WTC11 (cell line): Measurements from ENCODE around the gene WDR59.

Experiments used
- CREB1 ChIP-seq: sonication (generic); formaldehyde crosslinking; IDR thresholded peaks from 2 replicates; pipeline ENCODE4 v1.8.0; 2023; ENCODE audit warnings: mild to moderate bottlenecking, missing genetic modification reagents
- JAZF1 ChIP-seq: fragments of 250-450 bp; sonication (Bioruptor Pico); IDR thresholded peaks from 2 replicates; pipeline ENCODE4 v1.9.0; 2021; ENCODE audit warnings: moderate library complexity, mild to moderate bottlenecking, inconsistent platforms
- RELA ChIP-seq: sonication (generic); formaldehyde crosslinking; IDR thresholded peaks from 2 replicates; pipeline ENCODE4 v1.8.1; 2022; ENCODE audit warnings: missing genetic modification reagents, mild to moderate bottlenecking, borderline replicate concordance
- SMAD4 ChIP-seq: sonication (generic); formaldehyde crosslinking; IDR thresholded peaks from 2 replicates; pipeline ENCODE4 v1.8.0; 2022; ENCODE audit warnings: mild to moderate bottlenecking, missing genetic modification reagents
- ZBTB21 ChIP-seq: sonication (generic); formaldehyde crosslinking; IDR thresholded peaks from 2 replicates; pipeline ENCODE4 v1.8.1; 2023; ENCODE audit warnings: mild to moderate bottlenecking, missing genetic modification reagents, borderline replicate concordance
- ZNF138 ChIP-seq: sonication (generic); formaldehyde crosslinking; conservative IDR thresholded peaks from 2 replicates; pipeline ENCODE4 v1.8.1; 2022; ENCODE audit warnings: mild to moderate bottlenecking, moderate library complexity, missing genetic modification reagents
- TF ChIP-seq, protein P1 (sequence below): fragments of 200-600 bp; IDR thresholded peaks from 2 replicates; pipeline ENCODE4 v1.8.0; 2022; ENCODE audit warnings: antibody characterized with exemption
- TF ChIP-seq, protein P2 (sequence below): sonication (generic); formaldehyde crosslinking; IDR thresholded peaks from 2 replicates; pipeline ENCODE4 v1.8.0; 2022; ENCODE audit warnings: mild to moderate bottlenecking, missing genetic modification reagents
- TF ChIP-seq, protein P3 (sequence below): sonication (generic); formaldehyde crosslinking; IDR thresholded peaks from 2 replicates; pipeline ENCODE4 v1.8.1; 2023; ENCODE audit warnings: mild to moderate bottlenecking, moderate library complexity, missing genetic modification reagents

DNA sequence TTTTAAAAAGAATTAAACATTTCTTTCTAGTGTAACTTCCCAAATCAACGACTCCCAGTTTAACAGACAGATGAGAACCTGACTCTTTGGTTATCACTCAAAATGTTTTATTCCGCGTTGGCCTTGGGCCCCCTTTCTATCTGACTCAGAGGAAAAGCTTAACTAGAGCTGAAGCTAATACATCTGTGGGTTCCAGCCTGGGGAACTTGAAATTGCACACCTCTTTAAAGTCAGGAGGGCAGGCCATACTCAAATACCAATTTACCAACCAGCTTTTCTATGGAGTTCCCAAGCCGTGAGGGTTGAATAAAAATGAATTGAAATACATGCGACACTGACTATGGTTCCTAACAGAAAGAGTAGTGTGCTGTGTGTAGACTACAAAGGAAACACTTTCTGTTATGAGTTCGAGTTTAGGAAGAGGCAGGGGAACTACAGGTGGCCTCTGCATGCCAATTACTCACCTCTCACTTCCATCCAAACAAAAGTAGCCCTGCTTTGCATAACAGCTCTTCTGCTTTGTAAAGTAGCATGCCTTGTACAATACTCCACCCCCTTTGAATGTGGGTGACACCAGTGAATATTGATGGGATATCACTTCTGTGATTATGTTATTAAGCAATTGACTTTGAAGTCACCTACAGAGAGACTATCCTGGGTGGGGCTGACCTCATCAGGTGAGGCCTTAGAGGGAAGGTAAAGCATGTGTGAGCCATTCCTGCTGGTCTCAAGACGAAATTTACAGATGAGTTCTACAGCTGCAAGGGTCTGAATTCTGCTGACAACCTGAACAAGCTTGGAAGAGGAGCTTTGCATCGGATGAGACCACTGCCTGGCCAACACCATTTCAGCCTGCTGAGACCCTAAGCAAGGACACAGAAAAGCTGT, 92.1 kb downstream of the WDR59 start:
- no peak for TF ChIP-seq SMAD4 (CRISPR knock-in tag)
- TF ChIP-seq, protein P1, sequence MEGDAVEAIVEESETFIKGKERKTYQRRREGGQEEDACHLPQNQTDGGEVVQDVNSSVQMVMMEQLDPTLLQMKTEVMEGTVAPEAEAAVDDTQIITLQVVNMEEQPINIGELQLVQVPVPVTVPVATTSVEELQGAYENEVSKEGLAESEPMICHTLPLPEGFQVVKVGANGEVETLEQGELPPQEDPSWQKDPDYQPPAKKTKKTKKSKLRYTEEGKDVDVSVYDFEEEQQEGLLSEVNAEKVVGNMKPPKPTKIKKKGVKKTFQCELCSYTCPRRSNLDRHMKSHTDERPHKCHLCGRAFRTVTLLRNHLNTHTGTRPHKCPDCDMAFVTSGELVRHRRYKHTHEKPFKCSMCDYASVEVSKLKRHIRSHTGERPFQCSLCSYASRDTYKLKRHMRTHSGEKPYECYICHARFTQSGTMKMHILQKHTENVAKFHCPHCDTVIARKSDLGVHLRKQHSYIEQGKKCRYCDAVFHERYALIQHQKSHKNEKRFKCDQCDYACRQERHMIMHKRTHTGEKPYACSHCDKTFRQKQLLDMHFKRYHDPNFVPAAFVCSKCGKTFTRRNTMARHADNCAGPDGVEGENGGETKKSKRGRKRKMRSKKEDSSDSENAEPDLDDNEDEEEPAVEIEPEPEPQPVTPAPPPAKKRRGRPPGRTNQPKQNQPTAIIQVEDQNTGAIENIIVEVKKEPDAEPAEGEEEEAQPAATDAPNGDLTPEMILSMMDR, result no peak
- no peak for TF ChIP-seq RELA (CRISPR knock-in tag)
- no peak for TF ChIP-seq ZNF138 (CRISPR knock-in tag)
- TF ChIP-seq CREB1, result no peak
- TF ChIP-seq, protein P2, sequence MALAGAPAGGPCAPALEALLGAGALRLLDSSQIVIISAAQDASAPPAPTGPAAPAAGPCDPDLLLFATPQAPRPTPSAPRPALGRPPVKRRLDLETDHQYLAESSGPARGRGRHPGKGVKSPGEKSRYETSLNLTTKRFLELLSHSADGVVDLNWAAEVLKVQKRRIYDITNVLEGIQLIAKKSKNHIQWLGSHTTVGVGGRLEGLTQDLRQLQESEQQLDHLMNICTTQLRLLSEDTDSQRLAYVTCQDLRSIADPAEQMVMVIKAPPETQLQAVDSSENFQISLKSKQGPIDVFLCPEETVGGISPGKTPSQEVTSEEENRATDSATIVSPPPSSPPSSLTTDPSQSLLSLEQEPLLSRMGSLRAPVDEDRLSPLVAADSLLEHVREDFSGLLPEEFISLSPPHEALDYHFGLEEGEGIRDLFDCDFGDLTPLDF, result no peak
- TF ChIP-seq, protein P3, sequence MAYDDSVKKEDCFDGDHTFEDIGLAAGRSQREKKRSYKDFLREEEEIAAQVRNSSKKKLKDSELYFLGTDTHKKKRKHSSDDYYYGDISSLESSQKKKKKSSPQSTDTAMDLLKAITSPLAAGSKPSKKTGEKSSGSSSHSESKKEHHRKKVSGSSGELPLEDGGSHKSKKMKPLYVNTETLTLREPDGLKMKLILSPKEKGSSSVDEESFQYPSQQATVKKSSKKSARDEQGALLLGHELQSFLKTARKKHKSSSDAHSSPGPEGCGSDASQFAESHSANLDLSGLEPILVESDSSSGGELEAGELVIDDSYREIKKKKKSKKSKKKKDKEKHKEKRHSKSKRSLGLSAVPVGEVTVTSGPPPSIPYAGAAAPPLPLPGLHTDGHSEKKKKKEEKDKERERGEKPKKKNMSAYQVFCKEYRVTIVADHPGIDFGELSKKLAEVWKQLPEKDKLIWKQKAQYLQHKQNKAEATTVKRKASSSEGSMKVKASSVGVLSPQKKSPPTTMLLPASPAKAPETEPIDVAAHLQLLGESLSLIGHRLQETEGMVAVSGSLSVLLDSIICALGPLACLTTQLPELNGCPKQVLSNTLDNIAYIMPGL (CRISPR knock-in tag), result no peak
- no peak for TF ChIP-seq ZBTB21 (CRISPR knock-in tag)
- TF ChIP-seq JAZF1 (CRISPR knock-in tag), result no peak
